Fibroblast of villous mesenchyme (primary cell): ENCODE data around the gene ELN. TPM values are rescaled to one million over a fixed set of nuclear protein-coding genes. Genes with fewer than 3 reads are reported as not detected.
A peak's percentile ranks its signal among the peaks of the same experiment; 100 is the strongest.

Experiments
- DNase-seq: peaks from one replicate; pipeline ENCODE4 v3.0.0-alpha.2; 2010; ENCODE audit warnings: low read depth
- H3K4me3 ChIP-seq: 2 replicates; pipeline ENCODE4 v1.5.1; 2011; ENCODE audit warnings: low read depth, mild to moderate bottlenecking, low read length
- total RNA-seq: library from RNA; depleted of rRNA; stranded (reverse); fragments of >200 nt; gene quantifications from 2 replicates; pipeline ENCODE4 v1.2.3, GENCODE V29; 2012
- TF ChIP-seq, protein P1 (sequence below): IDR thresholded peaks from 2 replicates; pipeline ENCODE4 v1.5.1; 2012; ENCODE audit warnings: low read depth, mild to moderate bottlenecking, low read length; ENCODE audit not compliant: insufficient read depth

ELN gene
- total RNA-seq, 1 donor: under 0.01 TPM

DNA sequence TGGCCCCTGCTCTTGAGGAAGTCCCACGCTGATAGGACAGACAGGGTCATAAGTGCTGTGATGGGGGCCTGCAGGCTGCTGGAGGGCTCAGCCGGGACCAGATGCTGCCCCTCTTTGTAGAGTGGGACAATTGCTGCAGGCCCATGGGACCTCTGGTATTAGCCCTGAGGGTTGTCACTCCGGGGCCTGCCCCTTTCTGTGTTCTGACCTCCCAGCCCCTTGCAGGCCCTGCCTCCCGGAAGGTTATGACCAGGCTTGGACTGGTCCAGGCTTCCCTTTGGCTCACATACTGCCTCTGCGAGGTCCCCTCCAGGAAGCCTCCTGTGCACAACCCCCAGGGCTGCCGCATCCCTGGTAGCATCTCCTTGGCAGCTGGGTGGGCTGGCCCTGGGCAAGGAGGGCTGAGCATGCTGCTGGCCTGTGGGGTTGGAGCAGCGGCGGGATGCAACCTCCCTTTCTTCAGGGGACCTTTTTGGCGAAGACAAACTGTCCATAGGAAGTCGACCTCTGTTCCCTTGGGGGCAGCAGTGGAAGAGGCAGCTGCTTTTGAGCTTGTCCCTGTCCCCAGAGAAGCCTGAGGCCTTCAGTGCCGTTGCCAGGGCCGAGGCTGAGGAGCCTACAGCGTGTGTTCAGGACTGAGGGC, 64.5 kb downstream of the ELN start:
- TF ChIP-seq, protein P1, sequence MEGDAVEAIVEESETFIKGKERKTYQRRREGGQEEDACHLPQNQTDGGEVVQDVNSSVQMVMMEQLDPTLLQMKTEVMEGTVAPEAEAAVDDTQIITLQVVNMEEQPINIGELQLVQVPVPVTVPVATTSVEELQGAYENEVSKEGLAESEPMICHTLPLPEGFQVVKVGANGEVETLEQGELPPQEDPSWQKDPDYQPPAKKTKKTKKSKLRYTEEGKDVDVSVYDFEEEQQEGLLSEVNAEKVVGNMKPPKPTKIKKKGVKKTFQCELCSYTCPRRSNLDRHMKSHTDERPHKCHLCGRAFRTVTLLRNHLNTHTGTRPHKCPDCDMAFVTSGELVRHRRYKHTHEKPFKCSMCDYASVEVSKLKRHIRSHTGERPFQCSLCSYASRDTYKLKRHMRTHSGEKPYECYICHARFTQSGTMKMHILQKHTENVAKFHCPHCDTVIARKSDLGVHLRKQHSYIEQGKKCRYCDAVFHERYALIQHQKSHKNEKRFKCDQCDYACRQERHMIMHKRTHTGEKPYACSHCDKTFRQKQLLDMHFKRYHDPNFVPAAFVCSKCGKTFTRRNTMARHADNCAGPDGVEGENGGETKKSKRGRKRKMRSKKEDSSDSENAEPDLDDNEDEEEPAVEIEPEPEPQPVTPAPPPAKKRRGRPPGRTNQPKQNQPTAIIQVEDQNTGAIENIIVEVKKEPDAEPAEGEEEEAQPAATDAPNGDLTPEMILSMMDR: no peak
- H3K4me3 ChIP-seq: no peak overlapping the region
- DNase-seq: no peak

DNA sequence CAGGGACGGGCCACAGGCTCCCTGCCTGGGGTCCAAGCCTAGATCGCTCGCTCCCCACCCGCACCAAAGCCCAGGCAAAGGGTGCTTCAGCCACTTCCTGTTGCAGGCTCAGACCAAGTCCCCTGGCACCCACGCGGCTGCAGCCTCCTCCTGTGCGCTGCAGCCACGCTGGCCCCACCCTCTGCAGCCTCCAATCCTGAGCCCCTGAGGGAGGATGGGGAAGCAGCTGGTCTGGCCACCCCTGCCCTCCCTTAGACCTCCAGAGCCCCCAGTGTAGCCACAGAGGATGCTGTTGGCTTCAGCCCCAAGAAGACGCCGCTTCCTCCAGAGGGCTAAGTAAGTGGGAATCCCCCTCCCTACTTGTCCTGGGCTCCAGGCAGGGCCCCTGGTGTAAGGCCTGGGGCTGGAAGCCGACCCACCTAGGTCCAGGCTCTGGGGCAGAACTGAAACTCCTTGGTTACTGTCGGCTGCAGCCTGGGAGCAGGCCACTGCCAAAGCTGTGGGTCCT, 65.0 kb downstream of the ELN start:
- DNase-seq: peak; percentile 37

DNA sequence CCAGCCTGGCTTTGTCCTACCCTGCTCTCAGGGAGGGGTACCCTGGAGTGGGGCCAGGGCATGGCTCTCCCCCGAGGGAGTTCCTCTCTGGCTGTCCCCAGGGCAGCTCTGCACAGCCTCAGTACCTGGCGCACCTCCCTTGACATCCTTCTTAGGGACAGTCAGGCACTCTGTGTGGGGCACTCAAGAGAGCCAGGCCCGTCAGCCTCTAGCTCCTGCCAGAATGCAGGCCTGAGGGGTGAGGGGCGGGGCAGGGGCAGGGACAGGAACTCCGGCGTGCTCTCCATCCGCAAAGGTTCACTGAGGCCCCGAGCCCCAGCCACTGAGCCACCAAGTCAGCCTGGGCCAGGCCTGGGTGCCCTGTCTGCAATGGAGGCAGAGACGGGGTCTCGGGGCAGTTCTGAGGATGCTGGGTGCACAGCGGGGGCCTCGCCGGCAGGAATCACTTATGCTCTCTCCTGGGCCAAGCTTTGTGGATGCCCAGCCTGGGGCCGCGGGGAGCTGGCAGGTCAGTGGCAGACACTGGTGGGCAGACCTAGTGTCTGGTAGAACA, 65.8 kb downstream of the ELN start:
- H3K4me3 ChIP-seq: no peak overlapping the region
- TF ChIP-seq, protein P1: no peak
- DNase-seq: no peak

More for the DNA sequence above, 65.0 kb downstream of the ELN start:
- TF ChIP-seq, protein P1: no peak
- H3K4me3 ChIP-seq: no peak overlapping the region

DNA sequence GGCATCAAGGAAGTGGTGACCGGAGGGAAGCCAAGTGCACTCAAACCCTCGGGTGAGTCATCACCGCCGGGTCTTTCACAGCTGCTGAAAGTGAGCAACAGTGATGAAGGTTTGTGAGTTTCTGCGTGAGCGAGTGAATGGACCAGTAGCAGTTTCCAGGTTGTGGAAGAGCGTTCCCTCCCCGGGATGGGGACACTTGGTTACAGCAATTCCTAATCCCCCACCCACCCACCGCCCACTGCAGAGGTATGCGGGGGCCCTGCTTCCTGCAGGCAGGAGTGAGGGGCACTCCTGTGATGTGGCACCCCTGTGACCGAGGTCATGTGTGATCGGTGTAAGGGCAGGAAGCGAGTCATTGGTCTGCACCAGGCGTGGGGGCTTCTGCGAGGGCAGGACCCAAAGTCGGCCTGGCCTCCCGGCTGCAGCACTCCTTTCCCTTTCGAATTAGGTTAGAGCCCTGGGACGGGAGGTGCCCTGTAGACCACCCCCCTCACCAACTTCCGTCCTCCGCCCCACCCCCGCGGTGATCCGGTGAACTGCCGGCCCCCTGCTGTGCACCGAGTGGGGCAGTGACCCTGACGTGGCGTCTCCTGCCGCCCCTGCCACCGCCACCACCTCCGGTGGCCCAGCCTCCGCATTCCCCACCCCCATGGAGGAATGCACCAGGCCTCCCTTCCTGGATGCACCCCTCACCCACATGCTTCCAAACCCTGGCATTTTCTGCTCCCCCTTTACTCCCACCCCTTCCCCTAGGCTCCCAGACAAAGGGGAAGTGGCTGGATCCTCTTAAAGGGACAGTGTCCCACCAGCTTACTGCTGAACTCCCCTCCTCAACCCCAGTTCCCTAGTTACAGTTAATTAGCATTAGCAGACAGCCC, 66.5 kb downstream of the ELN start:
- peak; percentile 94 for DNase-seq
- TF ChIP-seq, protein P1: no peak
- peak overlapping the region; percentile 47 for H3K4me3 ChIP-seq

DNA sequence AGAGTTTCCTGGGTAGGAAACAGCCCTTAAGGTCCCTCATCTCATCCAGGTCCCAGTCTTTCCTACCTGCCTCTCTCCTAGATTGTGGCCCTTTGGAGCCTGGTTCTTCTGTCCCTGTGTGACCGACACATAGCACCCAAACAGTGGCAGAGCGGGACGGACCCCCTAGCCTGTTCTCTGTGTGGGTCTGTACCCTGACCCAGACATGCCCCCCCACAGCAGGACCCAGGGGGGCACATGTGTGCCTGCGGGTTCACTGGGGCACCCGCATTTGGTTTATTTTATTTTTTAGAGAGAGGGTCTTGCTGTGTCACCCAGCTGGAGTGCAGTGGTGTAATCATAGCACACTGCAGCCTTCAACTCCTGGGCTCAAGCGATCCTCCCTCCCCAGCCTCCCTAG, 67.2 kb downstream of the ELN start:
- H3K4me3 ChIP-seq: no peak overlapping the region
- DNase-seq: no peak
- TF ChIP-seq, protein P1: no peak

DNA sequence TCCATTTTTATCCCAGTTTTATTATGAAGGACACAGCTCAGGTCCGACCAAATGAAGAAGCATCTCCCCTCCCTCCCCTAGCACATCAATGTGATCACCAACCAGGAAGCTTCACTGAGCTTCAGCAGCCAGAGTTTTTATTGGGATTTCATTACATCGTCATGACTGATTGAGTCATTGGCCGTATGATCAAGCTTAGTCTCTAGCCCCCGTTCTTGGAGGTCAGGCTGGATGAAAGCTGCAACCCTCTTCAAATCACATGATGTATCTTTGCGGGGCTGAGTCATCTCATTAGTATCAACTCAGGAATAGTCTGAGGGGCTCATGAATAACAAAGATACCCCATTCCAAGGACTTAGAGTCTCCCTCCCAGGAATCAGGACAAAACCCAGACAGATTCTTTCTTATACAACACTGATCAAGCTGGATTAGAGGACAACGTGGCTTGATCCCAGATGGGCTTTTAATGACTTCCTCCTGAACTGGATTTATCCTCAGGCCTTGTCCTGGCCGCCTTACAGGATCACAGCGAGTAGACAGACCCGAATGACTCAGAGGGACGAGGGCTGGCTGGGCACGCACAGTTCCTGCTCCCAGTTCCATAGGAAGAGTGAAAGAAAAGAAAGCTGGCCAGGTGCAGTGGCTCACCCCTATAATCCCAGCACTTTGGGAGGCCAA, 70.1 kb downstream of the ELN start:
- no peak overlapping the region for H3K4me3 ChIP-seq
- peak; percentile 97 for DNase-seq
- TF ChIP-seq, protein P1: no peak
